GM12874 (cell line): ENCODE measurements around the gene DHRS7B.
A peak's percentile ranks its signal among the peaks of the same experiment; 100 is the strongest.

Experiments used
- TF ChIP-seq, protein P1 (sequence below): IDR thresholded peaks from 2 replicates; pipeline ENCODE4 v1.5.1; 2011; ENCODE audit warnings: low read depth, mild to moderate bottlenecking, control low read depth, low read length, moderate library complexity; ENCODE audit not compliant: insufficient read depth

DHRS7B gene

DNA sequence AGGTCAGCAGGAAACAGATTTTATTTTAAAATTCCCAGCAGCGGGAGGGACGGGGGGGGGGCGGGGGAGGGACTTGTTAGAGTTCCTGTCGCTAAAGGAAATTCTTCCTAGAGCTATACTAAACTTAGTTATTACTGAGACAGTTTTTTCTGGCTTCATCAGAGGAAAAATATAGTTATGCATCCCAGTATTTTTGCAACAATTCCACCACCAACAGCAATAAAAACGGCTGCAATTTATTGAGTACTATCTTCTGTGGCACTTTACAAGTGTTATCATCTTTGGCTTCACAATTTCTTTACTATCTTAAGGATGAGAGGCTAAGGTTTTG is 6.9 kb upstream of the DHRS7B start:
- TF ChIP-seq, protein P1, sequence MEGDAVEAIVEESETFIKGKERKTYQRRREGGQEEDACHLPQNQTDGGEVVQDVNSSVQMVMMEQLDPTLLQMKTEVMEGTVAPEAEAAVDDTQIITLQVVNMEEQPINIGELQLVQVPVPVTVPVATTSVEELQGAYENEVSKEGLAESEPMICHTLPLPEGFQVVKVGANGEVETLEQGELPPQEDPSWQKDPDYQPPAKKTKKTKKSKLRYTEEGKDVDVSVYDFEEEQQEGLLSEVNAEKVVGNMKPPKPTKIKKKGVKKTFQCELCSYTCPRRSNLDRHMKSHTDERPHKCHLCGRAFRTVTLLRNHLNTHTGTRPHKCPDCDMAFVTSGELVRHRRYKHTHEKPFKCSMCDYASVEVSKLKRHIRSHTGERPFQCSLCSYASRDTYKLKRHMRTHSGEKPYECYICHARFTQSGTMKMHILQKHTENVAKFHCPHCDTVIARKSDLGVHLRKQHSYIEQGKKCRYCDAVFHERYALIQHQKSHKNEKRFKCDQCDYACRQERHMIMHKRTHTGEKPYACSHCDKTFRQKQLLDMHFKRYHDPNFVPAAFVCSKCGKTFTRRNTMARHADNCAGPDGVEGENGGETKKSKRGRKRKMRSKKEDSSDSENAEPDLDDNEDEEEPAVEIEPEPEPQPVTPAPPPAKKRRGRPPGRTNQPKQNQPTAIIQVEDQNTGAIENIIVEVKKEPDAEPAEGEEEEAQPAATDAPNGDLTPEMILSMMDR: no peak

DNA sequence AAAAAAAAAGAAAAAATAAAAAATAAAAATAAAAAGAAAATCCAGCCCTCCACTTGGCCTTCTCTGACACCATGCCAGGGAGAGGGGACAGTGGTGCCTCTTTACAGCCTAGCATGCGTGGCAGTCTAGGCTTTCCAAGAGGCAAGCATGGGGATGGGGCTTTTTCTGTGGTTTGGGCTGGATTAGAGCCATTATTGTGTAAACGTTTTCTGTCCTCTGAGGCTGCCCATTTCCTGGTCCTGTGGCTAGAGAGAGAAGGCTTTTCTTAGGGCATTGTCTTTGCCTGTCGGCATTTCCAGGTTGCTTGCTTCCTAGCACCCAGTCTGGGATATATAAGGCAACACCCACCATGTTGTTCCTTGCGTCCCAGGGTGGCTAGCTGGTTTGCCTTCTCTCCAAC is 2.7 kb upstream of the DHRS7B start:
- TF ChIP-seq, protein P1: no peak

DNA sequence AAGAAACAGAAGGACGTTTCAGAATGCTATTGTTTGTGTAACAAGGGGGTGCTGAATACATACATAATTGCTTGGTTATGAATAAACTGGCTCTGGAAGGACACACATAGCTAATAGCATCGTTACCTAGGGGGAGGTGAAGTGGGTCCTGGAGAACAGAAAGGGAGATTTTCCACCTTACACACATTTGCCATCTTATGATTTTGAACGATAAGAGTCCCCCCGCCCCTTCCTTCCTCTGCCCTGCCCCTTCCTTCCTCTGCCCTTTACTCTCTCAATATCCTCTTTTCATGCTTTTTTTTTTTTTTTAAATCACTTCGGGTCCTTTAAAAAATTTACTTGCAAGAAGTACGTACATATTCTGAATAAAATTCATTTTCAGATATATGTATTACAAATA is 902 bp upstream of the DHRS7B start:
- TF ChIP-seq, protein P1: no peak

DNA sequence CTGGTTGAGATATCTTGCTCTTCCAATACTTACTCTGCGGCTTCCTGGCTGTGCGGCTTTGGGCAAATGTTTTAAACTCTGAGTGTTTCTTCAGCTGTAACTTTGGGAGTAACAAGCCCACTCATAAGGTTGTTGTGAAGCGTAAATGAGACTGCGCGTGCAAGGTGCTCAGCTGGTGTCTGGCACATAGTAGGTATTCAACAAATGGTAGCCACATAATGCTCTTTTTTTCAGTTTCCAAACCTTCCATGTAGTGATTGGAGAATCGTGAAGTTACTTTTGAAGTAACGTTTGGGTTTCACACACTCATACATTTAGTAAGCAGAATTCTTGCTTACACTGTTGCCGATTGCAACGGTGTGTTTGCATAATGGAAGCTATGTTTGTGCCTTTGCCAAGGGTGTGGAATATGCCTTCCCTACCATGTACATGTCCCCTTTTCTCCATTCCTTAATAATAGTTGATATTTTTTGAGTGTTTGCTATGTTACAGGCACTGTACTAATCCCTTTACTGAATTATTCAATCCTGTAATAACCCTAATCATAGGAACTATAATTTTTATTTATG is 829 bp downstream of the DHRS7B start:
- TF ChIP-seq, protein P1: no peak

DNA sequence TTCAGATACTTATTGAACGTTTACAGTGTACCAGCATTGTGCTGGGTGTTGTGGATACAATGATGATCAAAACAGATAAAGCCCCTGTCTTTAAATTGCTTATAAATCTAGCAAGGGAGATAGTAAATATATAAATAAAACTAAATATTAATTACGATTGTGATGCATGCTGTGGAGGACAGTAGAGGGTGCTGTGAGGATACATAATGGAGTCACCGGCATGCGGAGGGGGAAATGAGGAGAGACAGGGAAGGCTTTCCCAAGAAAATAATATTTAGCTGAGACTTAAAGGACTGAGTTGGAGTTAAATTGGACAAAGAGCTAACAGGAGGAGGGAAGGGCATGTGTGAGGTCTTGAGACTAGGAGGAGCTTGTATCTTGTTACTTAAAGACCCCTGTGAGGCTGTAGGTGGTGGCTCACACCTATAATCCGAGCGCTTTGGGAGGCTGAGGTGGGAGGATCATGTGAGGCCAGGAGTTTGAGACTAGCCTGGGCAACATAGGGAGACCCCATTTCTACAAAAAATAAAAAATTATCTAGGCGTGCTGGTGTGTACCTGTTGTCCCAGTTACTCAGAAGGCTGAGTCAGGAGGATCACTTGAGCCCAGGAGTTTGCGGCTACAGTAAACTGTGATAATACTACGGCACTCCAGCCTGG is 2.4 kb downstream of the DHRS7B start:
- TF ChIP-seq, protein P1: 0 out of 2 replicates have a peak, but pooled peaks have one; percentile 7

DNA sequence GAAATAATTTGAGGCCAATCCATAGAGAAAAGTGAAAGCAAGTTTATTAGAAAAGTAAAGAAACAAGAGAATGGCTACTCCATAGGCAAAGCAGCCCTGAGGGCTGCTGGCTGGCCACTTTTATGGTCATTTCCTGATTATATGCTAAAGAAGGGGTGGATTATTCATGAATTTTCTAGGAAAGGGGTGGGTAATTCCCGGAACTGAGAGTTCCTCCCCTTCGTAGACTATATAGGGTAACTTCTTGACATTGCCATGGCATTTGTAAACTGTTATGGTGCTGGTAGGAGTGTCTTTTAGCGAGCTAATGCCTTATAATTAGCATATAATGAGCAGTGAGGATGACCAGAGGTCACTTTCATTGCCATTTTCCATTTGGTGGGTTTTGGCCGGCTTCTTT is 4.4 kb downstream of the DHRS7B start:
- TF ChIP-seq, protein P1: no peak

DNA sequence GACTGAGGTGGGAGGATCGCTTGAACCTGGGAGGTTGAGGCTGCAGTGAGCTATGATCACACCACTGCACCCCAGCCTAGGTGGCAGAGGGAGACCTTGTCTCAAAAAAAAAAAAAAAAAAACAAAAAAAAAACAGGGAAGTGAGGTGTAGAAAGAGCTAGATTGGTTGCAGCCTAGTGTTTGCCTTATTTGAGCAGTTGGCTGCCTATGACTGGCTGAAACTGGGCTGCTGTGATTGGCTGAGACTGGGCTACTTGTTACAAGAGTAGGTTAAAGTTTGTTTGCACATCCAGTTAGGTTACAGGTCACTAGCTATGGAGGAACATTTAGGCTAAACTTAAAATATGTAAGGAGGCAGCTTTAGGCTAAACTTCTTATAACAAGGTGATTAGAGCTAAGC is 5.7 kb downstream of the DHRS7B start:
- TF ChIP-seq, protein P1: no peak
